K562 (cell line): Measurements from ENCODE around the gene CASKIN1.

Experiments used
- CTCF ChIP-seq, 3 experiments: IDR thresholded peaks in 2 of 3; conservative IDR thresholded peaks in 1 of 3; 2 replicates each; pipeline ENCODE4 v1.5.1; 2011 to 2012; ENCODE audit warnings: low read length in 3 of 3, mild to moderate bottlenecking in 3 of 3, control low read depth in 2 of 3, improper control_type of control experiment in 1 of 3, inconsistent platforms in 1 of 3, low read depth in 1 of 3, mixed read lengths in 1 of 3, moderate library complexity in 1 of 3; ENCODE audit not compliant: insufficient read depth in 2 of 3
- EP300 ChIP-seq: IDR thresholded peaks from 2 replicates; pipeline ENCODE4 v1.6.1; 2012; ENCODE audit warnings: low read length, improper control_type of control experiment
- MAFF ChIP-seq: IDR thresholded peaks from 2 replicates; pipeline ENCODE4 v1.6.1; 2012; ENCODE audit warnings: low read length, improper control_type of control experiment
- POLR2A ChIP-seq: fragments of 450-650 bp; conservative IDR thresholded peaks from 2 replicates; pipeline ENCODE4 v1.6.1; 2016
- RFX5 ChIP-seq: IDR thresholded peaks from 2 replicates; pipeline ENCODE4 v1.6.1; 2011; ENCODE audit warnings: low read depth, mild to moderate bottlenecking, improper control_type of control experiment, low read length
- STAT6 ChIP-seq: sonication (generic); formaldehyde crosslinking; IDR thresholded peaks from 2 replicates; pipeline ENCODE4 v1.8.1; 2023; ENCODE audit warnings: mild to moderate bottlenecking, missing genetic modification reagents
- YBX1 ChIP-seq: fragments of 450-650 bp; IDR thresholded peaks from 2 replicates; pipeline ENCODE4 v1.7.1; 2016; ENCODE audit warnings: mild to moderate bottlenecking
- ZNF274 ChIP-seq: IDR thresholded peaks from 2 replicates; pipeline ENCODE4 v1.6.1; 2011; ENCODE audit warnings: low read depth, mild to moderate bottlenecking, low read length, moderate library complexity, borderline replicate concordance
- ZNF589 ChIP-seq: fragments of 200-800 bp; sonication (Bioruptor generic); IDR thresholded peaks from 2 replicates; pipeline ENCODE4 v1.6.1; 2016; ENCODE audit warnings: low read depth, missing genetic modification characterization, missing compliant biosample characterization
- ZNF695 ChIP-seq: fragments of 450-650 bp; formaldehyde crosslinking; IDR thresholded peaks from 2 replicates; pipeline ENCODE4 v1.4.0; 2020; ENCODE audit warnings: mild to moderate bottlenecking, moderate library complexity
- ZNF699 ChIP-seq: fragments of 250-450 bp; sonication (Bioruptor Pico); IDR thresholded peaks from 2 replicates; pipeline ENCODE4 v1.8.0; 2021; ENCODE audit warnings: mild to moderate bottlenecking, moderate library complexity; ENCODE audit not compliant: insufficient replicate concordance

GRCh38 chr16:2148714-2149629, 47.4 kb downstream of the CASKIN1 start:
- peak in 1 of 3 experiments; percentile 46; a peak in 1 of 6 replicates for TF ChIP-seq CTCF (IDR thresholded peaks at IDR 0.05 in 2 of 3, conservative IDR thresholded peaks at IDR 0.05 in 1 of 3; ENCODE audit: insufficient read depth in 2 of 3, low read depth in 1 of 3, low read length in 3 of 3)
- TF ChIP-seq POLR2A, result 0 out of 2 replicates have a peak, but pooled peaks have one; percentile 0
- no peak for TF ChIP-seq RFX5
- TF ChIP-seq MAFF, result no peak
- no peak for TF ChIP-seq EP300
- no peak for TF ChIP-seq ZNF699 (CRISPR knock-in tag)
- TF ChIP-seq ZNF695 (CRISPR knock-in tag), result no peak
- no peak for TF ChIP-seq ZNF274
- TF ChIP-seq ZNF589 (CRISPR knock-in tag), result no peak
- no peak for TF ChIP-seq STAT6
- no peak for TF ChIP-seq YBX1
